ENCODE measurements around the gene PKP3. TPM values are rescaled to one million over a fixed set of nuclear protein-coding genes. Genes with fewer than 3 reads are reported as not detected.

The PKP3 gene
- total and polyA plus RNA-seq, 9 of the 15 experiments (the other 6 are each of a cell fraction or from before 2014, with no cell fraction given): 0.11 to 110 (median 30.7) TPM

GRCh38 chr11:350723-351255, 43.2 kb upstream of the PKP3 start (continued):
- no peak for TF ChIP-seq RBM34 (IDR thresholded peaks at IDR 0.05; ENCODE audit: borderline replicate concordance, insufficient read depth, low read length)
- TF ChIP-seq SPI1 (IDR thresholded peaks at IDR 0.05; ENCODE audit: borderline replicate concordance, low read depth, low read length): no peak
- no peak for TF ChIP-seq POU5F1 (IDR thresholded peaks at IDR 0.05; ENCODE audit: borderline replicate concordance, low read depth, low read length, partially characterized antibody)
- peak; percentile 61; the same call in 1 of the 2 replicates for TF ChIP-seq DMBX1 (CRISPR knock-in tag; IDR thresholded peaks at IDR 0.05; ENCODE audit: borderline replicate concordance)
- TF ChIP-seq SRSF1 (IDR thresholded peaks at IDR 0.05; ENCODE audit: low read depth, low read length): no peak
- TF ChIP-seq FOXP1 (CRISPR knock-in tag; IDR thresholded peaks at IDR 0.05): no peak
- TF ChIP-seq ZNF146 (CRISPR knock-in tag; IDR thresholded peaks at IDR 0.05; ENCODE audit: unreplicated experiment): no peak
- TF ChIP-seq ZNF589 (CRISPR knock-in tag; IDR thresholded peaks at IDR 0.05; ENCODE audit: low read depth): no peak
- TF ChIP-seq ESRRA (IDR thresholded peaks at IDR 0.05; ENCODE audit: borderline replicate concordance, low read depth): no peak; the same call in 1 of the 2 replicates
- TF ChIP-seq NUFIP1 (IDR thresholded peaks at IDR 0.05; ENCODE audit: partially characterized antibody): no peak
- peak; percentile 47; the same call in 1 of the 2 replicates for TF ChIP-seq NFRKB (IDR thresholded peaks at IDR 0.05; ENCODE audit: low read depth)
- TF ChIP-seq TAF15 (IDR thresholded peaks at IDR 0.05; ENCODE audit: low read depth, low read length): no peak
- TF ChIP-seq ZNF695 (CRISPR knock-in tag; IDR thresholded peaks at IDR 0.05): no peak
- no peak for TF ChIP-seq HNRNPH1 (optimal IDR thresholded peaks at IDR 0.05; ENCODE audit: low read depth, low read length)
- TF ChIP-seq GTF2F1 (IDR thresholded peaks at IDR 0.05; ENCODE audit: low read depth, low read length): no peak
- no peak for TF ChIP-seq RHOXF2B (CRISPR knock-in tag; conservative IDR thresholded peaks at IDR 0.05)
- TF ChIP-seq, protein P1, sequence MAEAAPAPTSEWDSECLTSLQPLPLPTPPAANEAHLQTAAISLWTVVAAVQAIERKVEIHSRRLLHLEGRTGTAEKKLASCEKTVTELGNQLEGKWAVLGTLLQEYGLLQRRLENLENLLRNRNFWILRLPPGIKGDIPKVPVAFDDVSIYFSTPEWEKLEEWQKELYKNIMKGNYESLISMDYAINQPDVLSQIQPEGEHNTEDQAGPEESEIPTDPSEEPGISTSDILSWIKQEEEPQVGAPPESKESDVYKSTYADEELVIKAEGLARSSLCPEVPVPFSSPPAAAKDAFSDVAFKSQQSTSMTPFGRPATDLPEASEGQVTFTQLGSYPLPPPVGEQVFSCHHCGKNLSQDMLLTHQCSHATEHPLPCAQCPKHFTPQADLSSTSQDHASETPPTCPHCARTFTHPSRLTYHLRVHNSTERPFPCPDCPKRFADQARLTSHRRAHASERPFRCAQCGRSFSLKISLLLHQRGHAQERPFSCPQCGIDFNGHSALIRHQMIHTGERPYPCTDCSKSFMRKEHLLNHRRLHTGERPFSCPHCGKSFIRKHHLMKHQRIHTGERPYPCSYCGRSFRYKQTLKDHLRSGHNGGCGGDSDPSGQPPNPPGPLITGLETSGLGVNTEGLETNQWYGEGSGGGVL (CRISPR knock-in tag; IDR thresholded peaks at IDR 0.05): no peak
- no peak for TF ChIP-seq ZNF316 (IDR thresholded peaks at IDR 0.05)
- TF ChIP-seq ZSCAN32 (CRISPR knock-in tag; IDR thresholded peaks at IDR 0.05): no peak
- no peak for TF ChIP-seq GTF3C2 (IDR thresholded peaks at IDR 0.05; ENCODE audit: borderline replicate concordance, extremely low read depth, insufficient read length)
- TF ChIP-seq POLR2G (IDR thresholded peaks at IDR 0.05; ENCODE audit: low read depth, low read length): no peak
- TF ChIP-seq PTRF (tag; IDR thresholded peaks at IDR 0.05): peak; percentile 54; the same call in 1 of the 2 replicates
- TF ChIP-seq EHMT2 (IDR thresholded peaks at IDR 0.05): no peak
- no peak for TF ChIP-seq FOXA1 (IDR thresholded peaks at IDR 0.05; ENCODE audit: borderline replicate concordance)
- TF ChIP-seq NFATC3 (IDR thresholded peaks at IDR 0.05): no peak
- no peak for TF ChIP-seq STAT5A (IDR thresholded peaks at IDR 0.05; ENCODE audit: borderline replicate concordance, low read length)
- TF ChIP-seq ZNF77 (CRISPR knock-in tag; IDR thresholded peaks at IDR 0.05): no peak

All from K562 (cell line).